Endometrial microvascular endothelial cells (primary cell): ENCODE results near the gene LINC00237. TPM values are rescaled to one million over a fixed set of nuclear protein-coding genes. Genes with fewer than 3 reads are reported as not detected.

ENCODE experiments used
- in situ Hi-C: cut with HindIII; loops from 2 replicates; pipeline ENCODE4 v1.10.0; 2017; ENCODE audit warnings: low sequenced_read_pairs, low pct_unique_long_range_greater_than_20kb; ENCODE audit errors: inconsistent ontology term
- total RNA-seq: library from RNA; depleted of rRNA; stranded (reverse); fragments of >200 nt; gene quantifications from one replicate; pipeline ENCODE4 v1.2.3, GENCODE V29; 2015; ENCODE audit errors: inconsistent ontology term

LINC00237 gene
- total RNA-seq, 1 donor from 2014 or later, result not detected

DNA sequence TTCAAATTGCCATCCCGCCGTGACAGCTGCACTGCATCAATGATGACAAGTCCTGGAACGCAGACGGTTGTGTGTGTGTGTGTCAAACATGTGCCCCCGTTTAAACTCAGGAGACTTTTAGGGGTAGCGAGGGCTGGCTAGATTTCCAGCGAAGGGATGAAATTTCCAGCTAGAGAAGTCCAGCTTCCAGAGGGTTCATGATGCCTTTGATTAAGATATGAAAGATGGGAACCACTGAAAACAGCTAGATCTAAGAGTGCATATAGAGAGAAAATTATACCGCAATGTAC lies 20.4 kb upstream of the LINC00237 start:
- in situ Hi-C loops, result no loop called here

- in situ Hi-C loops, result no loop called here
Observed at GRCh38 chr20:21125849-21126580, 19.9 kb upstream of the LINC00237 start, which contains the start of gene KIZ. KIZ (plus strand) TSS chr20:21126082; CDS start chr20:21126116, 34 bp downstream.

GRCh38 chr20:21125072-21125848 lies 19.1 kb upstream of the LINC00237 start:
- in situ Hi-C loops, result no loop called here

GRCh38 chr20:21124190-21124589 lies 18.0 kb upstream of the LINC00237 start:
- in situ Hi-C loops, result no loop called here

GRCh38 chr20:21118782-21119181 lies 12.6 kb upstream of the LINC00237 start:
- in situ Hi-C loops, result no loop called here

GRCh38 chr20:21118138-21118537 lies 12.0 kb upstream of the LINC00237 start:
- in situ Hi-C loops, result no loop called here

GRCh38 chr20:21117521-21117920 lies 11.4 kb upstream of the LINC00237 start:
- in situ Hi-C loops, result no loop called here

GRCh38 chr20:21114584-21114983 lies 8.4 kb upstream of the LINC00237 start:
- in situ Hi-C loops, result no loop called here

GRCh38 chr20:21113697-21114096 lies 7.5 kb upstream of the LINC00237 start:
- in situ Hi-C loops, result no loop called here

DNA sequence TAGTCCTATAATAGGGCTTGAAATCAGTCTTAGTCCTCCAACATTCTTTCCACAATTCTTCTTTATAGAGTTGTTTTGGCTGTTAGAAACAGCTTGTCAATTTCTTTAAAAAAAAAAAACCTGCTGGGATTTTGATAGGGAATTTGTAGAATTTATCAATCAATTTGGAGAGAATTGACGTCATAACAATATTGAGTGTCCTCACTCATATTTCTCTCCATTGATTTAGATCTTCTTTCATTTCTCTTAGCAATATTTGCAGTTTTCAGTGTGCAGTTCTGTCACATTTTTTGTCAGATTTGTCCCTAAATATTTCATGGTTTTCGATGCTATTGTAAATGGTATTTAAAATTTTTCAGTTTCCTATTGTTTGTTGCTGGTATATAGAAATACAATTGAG lies 5.3 kb upstream of the LINC00237 start:
- in situ Hi-C loops, result no loop called here

- in situ Hi-C loops, result no loop called here
Observed at GRCh38 chr20:21110811-21111210, 4.7 kb upstream of the LINC00237 start.

DNA sequence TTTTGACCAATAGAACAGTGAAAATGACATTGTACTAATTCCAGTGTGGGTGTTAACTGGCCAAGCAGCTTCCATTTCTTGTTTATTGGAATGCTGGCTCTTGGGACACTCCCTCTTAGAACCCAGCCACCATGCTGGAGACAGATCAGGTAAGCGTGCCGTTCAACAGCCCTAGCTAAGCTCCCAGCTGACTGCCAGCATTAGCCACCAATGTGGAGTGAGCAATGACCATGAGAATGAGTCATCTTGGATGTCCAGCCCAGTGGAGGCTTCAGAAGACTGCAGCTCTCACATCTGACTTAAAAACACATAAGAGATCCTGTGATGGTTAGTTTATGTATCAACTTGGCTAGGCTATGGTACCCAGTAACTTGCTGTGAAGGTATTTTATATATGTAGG lies 3.0 kb upstream of the LINC00237 start:
- in situ Hi-C loops, result no loop called here

DNA sequence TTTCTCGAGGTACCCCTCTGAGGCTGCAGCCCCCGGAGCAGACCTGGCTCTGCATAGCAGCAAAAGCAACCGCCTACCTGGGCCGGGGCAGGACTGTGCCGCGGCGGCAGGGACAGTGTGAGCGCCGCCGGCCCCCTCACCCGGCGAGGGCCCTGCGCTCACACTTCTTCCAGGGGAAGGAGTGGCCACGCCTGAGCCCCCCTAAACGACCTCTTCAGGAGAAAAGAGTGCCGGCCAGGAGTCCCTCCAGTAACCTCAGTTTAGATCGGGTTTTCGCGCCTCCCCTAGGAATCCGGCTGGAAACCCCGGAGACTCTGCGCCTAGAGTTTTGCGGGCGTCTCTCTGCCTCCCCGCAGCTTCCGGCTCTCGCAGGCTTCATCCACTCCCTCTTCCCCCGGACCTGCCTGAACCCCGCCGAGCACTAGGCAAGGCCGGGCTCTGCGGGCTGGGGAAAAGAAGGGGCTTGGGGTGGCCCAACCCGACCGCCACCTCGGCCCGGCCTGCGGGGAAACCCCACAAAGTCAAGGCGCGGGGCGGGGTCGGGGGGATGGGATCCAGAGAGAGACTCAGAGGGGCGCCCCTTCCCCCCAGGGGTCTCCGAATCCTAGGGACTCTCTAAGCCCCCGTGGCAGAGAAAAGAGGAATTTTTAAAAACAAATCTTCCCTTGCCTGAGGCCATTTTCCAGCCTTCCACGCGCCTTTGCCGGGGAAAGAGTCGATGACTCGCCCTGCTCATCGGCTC lies 558 bp downstream of the LINC00237 start:
- in situ Hi-C loops, result no loop called here

DNA sequence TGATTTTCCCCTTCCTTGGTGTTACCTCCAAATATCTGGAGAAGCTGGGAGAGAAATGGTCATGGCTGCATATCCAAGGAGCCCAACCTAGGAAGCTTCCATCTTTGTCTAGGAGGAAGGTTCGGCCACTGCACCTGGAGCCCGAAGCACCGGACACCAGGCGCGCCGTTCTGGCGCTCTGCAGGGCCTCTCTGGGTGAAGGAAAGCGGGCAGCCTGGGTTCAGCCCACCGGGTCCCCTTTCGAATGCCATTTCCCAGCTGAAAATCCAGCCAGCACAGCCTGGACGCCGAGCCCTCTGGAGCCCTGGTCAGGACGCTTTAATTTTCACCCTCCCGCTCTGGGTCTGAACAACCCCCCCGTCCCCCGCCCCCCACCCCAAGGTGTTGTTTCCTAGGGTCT lies 1.2 kb downstream of the LINC00237 start:
- in situ Hi-C loops, result no loop called here

DNA sequence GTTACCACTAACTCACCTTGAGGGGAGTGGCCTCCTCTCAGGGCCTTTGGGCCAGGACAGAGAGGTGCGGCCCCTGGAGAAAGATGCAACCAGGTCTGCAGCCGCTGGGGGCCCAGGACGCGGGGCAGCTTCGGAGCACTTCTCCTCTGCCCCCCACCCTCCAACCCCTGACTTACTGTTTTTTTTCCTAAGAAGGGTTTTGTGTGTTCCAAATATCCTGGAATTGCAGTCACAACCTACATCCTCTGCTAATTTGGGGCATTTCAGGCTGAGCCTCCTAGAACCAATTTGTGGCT lies 1.7 kb downstream of the LINC00237 start:
- in situ Hi-C loops, result no loop called here

GRCh38 chr20:21103582-21104465 lies 2.3 kb downstream of the LINC00237 start:
- in situ Hi-C loops, result no loop called here

DNA sequence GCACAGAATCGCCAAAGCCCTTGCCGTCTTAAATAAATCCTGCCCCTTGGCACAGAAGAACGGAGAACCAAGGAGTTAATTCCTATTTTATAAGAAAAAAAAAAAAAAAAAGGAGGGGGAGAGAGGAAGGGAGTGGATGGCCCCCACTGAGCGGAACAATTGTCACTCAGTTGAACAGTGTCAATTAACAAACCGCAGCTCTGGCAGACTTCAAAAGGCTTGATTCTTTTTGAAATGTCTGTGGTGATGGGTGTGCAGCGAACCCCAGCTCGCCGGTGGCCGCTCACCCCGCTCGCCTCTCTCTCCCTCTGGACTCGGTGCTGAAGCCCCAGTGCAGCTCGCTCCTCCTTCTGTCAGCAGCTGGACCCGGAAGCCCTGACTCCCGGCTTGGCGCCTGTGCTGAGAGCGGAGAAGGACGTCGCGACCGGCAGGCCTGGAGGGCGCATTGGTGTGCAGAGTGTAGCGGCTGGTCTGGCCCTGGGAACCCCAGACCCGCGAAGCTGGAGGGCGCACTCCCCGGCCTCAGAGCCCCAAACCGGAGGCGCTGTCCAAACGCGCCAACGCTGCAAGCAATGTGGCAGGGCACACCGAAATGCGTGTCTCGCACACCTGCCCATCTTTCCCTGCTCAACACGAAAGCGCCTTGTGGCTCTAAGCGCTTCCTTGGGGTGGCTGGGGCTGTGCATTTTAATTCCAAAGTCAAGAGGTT lies 3.4 kb downstream of the LINC00237 start:
- in situ Hi-C loops, result no loop called here

DNA sequence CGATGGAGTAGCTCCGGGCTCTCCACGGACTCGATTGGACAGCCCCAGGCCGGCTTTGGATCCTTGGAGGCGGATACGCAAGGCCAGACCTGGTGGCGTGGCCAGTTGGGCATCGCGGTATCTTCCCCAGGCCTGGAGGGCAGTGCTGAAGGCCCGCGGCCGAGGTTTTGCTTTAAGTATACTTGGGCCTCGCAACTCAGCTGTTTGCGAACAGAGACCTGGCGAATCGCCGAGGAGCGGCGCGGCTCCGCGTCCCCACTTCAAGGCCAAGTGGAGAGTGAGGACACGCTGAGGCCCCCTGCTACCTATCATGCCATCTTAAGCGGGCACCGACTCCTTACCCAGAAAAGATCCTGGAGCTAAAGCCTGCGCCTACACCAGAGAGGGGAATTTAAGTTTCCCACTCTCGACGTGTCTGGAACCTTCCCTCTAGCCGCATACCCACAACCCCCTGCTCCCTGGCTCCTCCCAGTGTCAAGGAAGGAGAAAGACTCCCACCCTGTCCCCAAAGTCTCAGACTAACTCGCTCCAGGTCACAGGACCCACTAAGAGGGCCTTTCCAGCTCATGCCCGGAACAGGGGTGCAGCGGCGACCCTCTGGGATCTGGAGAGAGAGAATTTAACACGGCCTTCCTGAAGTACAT lies 4.1 kb downstream of the LINC00237 start:
- in situ Hi-C loops, result no loop called here
